ENCODE data around the gene INPP5J.
"Not testable (repeated sequence)": the region's sequence is repeated elsewhere in the genome, so short reads cannot be mapped to it uniquely, and the experiment has no call there.

INPP5J gene

DNA sequence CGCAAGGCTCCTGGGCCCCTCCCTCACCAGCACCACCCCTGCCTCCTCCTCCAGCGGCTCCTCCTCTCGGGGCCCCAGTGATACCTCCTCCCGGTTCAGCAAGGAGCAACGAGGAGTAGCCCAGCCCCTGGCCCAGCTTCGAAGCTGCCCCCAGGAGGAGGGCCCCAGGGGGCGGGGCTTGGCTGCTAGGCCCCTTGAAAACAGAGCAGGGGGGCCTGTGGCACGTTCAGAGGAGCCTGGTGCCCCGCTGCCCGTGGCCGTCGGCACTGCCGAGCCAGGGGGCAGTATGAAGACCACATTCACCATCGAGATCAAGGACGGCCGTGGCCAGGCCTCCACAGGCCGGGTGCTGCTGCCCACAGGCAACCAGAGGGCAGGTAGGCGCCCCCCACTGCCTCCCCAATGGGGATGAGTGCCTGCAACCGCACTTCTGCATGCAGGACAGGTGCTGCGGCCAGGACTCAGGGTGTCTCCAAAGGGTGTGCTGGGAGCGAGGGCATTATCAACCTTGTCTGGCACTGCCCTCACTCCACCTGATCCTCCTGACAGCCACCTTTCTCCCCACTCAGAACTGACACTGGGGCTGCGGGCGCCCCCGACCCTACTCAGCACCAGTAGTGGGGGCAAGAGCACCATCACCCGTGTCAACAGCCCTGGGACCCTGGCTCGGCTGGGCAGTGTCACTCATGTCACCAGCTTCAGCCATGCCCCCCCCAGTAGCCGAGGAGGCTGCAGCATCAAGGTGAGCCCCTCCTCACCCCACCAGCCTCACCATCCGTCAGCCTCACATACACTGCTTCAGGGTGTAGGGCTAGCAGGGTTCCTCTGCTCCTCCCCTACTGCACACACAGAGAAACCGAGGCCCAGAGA lies 31.4 kb upstream of the INPP5J start:
- Mint-ChIP-seq H3K36me3 (ENCODE audit: insufficient read depth) (no peaks in the 10 kb centered on the region), H3K4me1 (no peaks in the 10 kb centered on the region), H3K27ac (ENCODE audit: low read depth) (no peak overlapping the region), H3K4me3 (no peak overlapping the region), H3K27me3 (no peaks in the 10 kb centered on the region), H3K9me3 (no peaks in the 10 kb centered on the region)
- no peak for ATAC-seq (replicated peaks; ENCODE audit: extremely low read depth, poor library complexity, severe bottlenecking)
- DNase-seq (ENCODE audit: low spot score in 2 of 2) = no peak

DNA sequence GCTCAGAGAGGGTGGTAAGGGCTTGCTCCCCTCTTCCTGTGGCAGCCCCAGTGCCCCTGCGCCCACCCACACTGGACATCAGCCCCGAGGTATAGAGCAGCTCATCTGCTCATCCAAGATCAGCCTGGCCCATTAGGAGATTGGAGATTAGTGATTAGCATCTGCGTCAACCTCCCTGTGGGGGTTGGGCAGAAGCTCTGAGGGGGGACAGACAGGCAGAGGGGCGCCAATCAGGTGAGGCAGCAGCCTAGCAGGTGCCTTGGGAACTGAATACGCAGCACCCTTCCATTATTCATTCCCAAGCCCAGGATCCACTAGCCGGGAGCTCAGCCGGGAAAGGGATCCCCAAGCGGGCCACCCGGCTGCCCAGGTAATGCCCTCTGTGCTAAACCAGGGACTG lies 30.6 kb upstream of the INPP5J start:
- Mint-ChIP-seq H3K36me3 (ENCODE audit: insufficient read depth) (no peaks in the 10 kb centered on the region), H3K4me1 (no peaks in the 10 kb centered on the region), H3K27ac (ENCODE audit: low read depth) (no peak overlapping the region), H3K27me3 (no peaks in the 10 kb centered on the region), H3K4me3 (no peak overlapping the region), H3K9me3 (no peaks in the 10 kb centered on the region)
- no peak for DNase-seq (ENCODE audit: low spot score in 2 of 2)
- no peak for ATAC-seq (replicated peaks; ENCODE audit: extremely low read depth, poor library complexity, severe bottlenecking)

DNA sequence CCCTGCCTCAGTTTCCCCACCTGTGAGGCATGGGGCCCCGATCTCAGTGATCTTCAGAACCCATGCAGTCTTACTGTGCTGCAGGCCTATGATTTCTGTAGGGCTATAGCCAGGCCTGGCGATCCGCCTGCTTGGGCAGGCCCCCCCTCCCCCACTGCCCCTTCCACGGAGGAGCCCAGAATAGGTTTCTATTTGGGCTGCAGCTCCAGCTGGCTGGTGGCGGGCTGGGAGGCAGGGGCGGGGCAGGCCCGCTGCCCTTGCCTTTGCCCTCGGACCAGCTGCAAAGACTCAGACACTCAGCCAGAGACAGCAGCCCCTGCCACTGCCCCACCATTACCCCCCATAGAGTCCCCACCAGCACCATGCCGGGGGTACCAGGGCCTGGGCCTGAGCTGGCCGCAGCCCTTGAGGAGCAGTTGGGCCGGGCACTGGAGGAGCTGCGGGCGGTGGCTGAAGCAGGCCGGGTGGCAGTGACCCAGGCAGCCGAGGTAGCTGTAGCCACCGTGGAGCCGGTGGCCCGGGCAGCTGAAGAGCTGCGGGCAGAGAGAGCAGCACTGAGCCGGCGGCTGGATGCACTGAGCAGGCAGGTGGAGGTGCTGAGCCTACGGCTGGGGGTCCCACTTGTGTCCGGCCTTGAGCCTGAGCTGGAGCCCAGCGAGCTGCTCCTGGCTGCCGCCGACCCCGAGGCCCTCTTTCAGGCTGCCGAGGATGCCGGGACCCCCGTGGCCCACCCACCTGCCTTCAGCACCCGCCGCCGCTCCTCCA lies 29.5 kb upstream of the INPP5J start:
- no peak for ATAC-seq (replicated peaks; ENCODE audit: extremely low read depth, poor library complexity, severe bottlenecking)
- H3K27me3 Mint-ChIP-seq = no peaks in the 10 kb centered on the region
- no peaks in the 10 kb centered on the region for H3K4me1 Mint-ChIP-seq
- H3K36me3 Mint-ChIP-seq (ENCODE audit: insufficient read depth) = no peaks in the 10 kb centered on the region
- H3K4me3 Mint-ChIP-seq = no peak overlapping the region
- no peaks in the 10 kb centered on the region for H3K9me3 Mint-ChIP-seq
- no peak for DNase-seq (ENCODE audit: low spot score in 2 of 2)
- no peak overlapping the region for H3K27ac Mint-ChIP-seq (ENCODE audit: low read depth)

DNA sequence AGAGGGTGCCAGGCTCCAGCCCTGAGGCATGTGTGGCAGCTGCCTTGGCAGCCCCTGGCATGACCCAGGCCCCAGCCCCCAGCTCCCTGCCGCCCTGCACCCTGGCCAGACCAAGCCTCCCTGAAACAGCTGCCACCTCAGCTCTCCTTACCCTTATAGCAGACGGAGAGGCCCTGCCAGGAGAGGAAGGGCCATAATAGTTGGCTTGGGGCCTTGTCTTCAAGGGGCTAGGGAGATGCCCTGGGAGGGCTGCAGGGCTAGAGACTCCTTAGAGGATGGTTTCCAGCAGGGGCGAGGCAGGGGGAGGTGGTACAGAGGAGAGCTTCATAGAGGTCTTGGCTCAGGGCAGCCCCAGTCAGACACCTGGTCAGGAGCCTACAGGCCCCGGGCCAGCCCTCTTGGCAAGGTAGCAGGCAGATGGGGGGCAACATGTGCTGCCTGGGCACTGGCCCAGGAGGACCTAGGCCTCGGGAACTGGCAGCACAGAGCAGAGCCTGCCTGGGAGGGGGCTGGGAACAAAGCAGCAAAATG lies 28.7 kb upstream of the INPP5J start:
- DNase-seq (ENCODE audit: low spot score in 2 of 2) (no peak), ATAC-seq (replicated peaks; ENCODE audit: extremely low read depth, poor library complexity, severe bottlenecking) (no peak)
- Mint-ChIP-seq H3K36me3 (ENCODE audit: insufficient read depth) (no peaks in the 10 kb centered on the region), H3K4me3 (no peak overlapping the region), H3K4me1 (no peaks in the 10 kb centered on the region), H3K27ac (ENCODE audit: low read depth) (no peak overlapping the region), H3K9me3 (no peaks in the 10 kb centered on the region), H3K27me3 (no peaks in the 10 kb centered on the region)

DNA sequence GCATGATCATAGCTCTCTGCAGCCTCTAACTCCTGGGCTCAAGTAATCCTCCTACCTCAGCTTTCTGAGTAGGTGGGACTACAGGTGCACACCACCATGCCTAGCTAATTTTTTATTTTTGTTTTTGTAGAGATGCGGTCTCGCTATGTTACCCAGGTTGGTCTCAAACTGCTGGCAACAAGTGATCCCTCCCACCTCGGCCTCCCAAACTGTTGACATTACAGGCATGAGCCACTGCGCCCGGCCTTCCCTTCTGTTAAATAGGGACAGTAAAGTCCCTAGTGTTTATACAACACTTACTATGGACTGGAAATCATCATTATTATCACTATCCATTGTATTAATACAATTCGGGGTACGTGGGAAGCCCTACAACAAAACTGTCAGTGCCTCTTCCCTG lies 28.0 kb upstream of the INPP5J start:
- Mint-ChIP-seq H3K36me3 (ENCODE audit: insufficient read depth) (no peaks in the 10 kb centered on the region), H3K4me3 (no peak overlapping the region), H3K27me3 (no peaks in the 10 kb centered on the region), H3K27ac (ENCODE audit: low read depth) (no peak overlapping the region), H3K4me1 (no peaks in the 10 kb centered on the region), H3K9me3 (no peaks in the 10 kb centered on the region)
- DNase-seq (ENCODE audit: low spot score in 2 of 2) (no peak), ATAC-seq (replicated peaks; ENCODE audit: extremely low read depth, poor library complexity, severe bottlenecking) (no peak)

DNA sequence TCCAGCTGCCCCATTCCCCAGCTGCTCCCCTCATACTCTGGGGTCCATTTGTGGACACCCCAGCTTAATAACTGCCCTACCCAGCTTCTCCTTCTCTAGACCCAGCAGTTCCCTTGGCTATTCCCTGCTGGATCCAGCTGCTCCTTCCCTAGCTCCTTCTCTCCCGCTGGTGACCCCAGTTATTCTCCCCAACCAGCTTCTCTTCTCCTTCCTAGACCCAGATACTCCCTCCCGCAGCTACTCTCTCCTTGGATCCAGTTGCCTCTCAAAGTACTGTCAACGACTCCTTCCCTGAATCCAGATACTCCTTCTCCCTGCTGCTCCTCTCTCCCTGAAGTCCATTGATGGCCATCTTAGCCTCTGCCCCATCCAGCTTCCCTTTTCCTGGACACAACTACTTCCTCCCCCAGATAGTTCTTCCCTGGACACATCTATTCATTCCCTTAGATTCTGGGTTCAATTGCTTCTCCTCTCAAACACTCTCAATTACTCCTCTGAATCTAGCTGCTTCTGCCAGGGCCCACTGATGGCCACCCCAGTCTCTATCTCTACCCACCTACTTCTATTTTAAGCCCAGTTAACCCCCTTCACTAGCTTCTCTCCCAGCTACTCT lies 27.0 kb upstream of the INPP5J start:
- DNase-seq (ENCODE audit: low spot score in 2 of 2) (no peak), ATAC-seq (replicated peaks; ENCODE audit: extremely low read depth, poor library complexity, severe bottlenecking) (no peak)
- Mint-ChIP-seq H3K27me3 (no peaks in the 10 kb centered on the region), H3K36me3 (ENCODE audit: insufficient read depth) (no peaks in the 10 kb centered on the region), H3K9me3 (no peaks in the 10 kb centered on the region), H3K4me3 (no peak overlapping the region), H3K27ac (ENCODE audit: low read depth) (no peak overlapping the region), H3K4me1 (no peaks in the 10 kb centered on the region)

DNA sequence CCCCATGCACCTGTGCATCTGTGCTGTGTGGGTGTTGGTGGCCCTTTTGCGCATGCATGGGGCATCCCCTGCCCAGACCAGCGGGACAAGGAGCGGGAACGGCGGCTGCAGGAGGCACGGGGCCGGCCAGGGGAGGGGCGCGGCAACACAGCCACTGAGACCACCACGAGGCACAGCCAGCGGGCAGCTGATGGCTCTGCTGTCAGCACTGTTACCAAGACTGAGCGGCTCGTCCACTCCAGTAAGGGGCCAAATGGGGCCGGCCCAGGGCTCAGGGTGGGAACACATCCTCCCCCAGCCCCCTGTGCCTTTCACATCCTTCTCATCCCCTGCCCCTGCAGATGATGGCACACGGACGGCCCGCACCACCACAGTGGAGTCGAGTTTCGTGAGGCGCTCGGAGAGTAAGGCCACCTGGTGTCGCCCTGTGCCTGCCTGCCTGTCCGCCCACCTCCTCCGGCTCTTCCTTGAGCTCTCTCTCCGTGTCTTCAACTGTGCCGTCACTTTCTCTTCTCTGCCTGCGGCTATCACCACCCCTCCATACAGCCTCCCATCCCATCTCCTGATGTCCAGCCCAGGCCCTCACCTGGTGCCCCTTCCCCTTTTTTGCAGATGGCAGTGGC lies 26.0 kb upstream of the INPP5J start:
- ATAC-seq (replicated peaks; ENCODE audit: extremely low read depth, poor library complexity, severe bottlenecking) = no peak
- no peak for DNase-seq (ENCODE audit: low spot score in 2 of 2)
- Mint-ChIP-seq H3K27ac (ENCODE audit: low read depth) (no peak overlapping the region), H3K4me3 (no peak overlapping the region), H3K9me3 (no peaks in the 10 kb centered on the region), H3K4me1 (no peaks in the 10 kb centered on the region), H3K36me3 (ENCODE audit: insufficient read depth) (no peaks in the 10 kb centered on the region), H3K27me3 (no peaks in the 10 kb centered on the region)

DNA sequence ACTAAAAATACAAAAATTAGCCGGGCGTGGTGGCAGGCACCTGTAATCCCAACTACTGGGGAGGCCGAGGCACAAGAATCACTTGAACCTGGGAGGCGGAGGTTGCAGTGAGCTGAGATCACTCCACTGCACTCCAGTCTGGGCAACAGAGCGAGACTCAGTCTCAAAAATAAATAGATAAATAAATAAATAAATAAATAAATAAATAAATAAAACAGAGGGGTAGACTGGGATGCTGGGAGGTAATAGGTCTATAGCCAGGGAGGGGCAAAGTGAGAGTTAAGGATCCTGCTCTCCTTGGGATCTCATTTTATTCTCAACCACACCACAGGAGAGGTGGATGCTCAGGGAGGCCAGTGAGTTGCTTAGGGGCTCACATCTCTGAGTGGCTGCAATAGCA lies 25.2 kb upstream of the INPP5J start:
- H3K9me3 Mint-ChIP-seq; DNase-seq (ENCODE audit: low spot score in 2 of 2); H3K36me3 Mint-ChIP-seq (ENCODE audit: insufficient read depth); H3K27ac Mint-ChIP-seq (ENCODE audit: low read depth); ATAC-seq (replicated peaks; ENCODE audit: extremely low read depth, poor library complexity, severe bottlenecking); H3K27me3 Mint-ChIP-seq; H3K4me3 Mint-ChIP-seq; H3K4me1 Mint-ChIP-seq: not testable (repeated sequence)

DNA sequence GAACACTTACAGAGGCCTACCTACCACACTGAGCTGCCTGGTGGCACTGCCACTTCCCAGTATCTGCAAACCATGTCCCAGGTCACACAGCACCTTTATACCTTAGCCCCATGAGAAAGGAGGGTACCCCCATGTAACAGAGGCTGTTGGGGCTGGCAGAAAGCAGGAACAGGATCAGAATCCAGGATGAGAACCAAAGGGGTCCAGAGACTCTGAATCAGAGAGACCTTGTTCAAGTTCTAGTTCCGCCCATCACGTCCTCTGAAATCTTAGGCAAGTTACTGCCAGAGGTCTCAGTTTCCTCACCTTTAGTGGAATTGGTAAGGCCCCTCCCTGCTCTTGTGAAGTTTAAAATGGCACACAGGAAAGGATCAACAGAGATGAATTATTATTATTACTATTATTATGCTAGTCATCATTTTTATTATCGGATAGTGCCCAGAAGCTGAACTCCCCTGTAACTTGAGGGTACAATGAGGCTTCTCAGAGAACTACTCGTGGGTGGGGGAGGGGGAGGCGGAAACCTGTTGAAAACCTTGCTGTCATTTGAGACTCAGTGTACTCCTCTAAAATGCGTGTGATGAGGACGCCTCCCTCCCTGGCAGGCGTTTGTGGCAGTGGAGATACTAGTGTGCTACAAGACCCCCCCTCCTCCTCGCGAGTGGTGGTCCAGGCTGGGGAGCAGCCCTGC lies 24.7 kb upstream of the INPP5J start:
- H3K9me3 Mint-ChIP-seq = no peaks in the 10 kb centered on the region

DNA sequence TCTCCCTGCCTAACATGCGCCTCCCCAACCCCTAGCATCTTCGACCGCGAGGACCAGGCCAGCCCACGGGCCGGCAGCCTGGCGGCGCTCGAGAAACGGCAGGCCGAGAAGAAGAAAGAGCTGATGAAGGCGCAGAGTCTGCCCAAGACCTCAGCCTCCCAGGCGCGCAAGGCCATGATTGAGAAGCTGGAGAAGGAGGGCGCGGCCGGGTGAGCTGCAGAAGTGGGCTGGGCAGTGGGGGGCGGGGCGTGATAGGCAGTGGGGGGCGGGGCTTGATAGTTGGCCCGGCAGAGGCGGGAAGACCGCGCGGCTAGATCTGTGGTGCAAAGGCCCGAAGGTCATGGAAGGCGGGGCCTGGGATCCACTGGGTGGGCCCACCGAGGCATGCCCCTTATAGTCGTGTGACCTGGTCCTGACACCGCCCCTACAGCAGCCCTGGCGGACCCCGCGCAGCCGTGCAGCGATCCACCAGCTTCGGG lies 24.1 kb upstream of the INPP5J start:
- DNase-seq (ENCODE audit: low spot score in 2 of 2) = no peak
- H3K27ac Mint-ChIP-seq (ENCODE audit: low read depth) = no peak overlapping the region
- no peaks in the 10 kb centered on the region for H3K9me3 Mint-ChIP-seq
- H3K27me3 Mint-ChIP-seq = no peaks in the 10 kb centered on the region
- H3K36me3 Mint-ChIP-seq (ENCODE audit: insufficient read depth) = peaks cover 2% of the 10 kb centered on the region
- ATAC-seq (replicated peaks; ENCODE audit: extremely low read depth, poor library complexity, severe bottlenecking) = no peak
- H3K4me3 Mint-ChIP-seq = no peak overlapping the region
- H3K4me1 Mint-ChIP-seq = no peaks in the 10 kb centered on the region

More for the DNA sequence above, 24.7 kb upstream of the INPP5J start:
- DNase-seq (ENCODE audit: low spot score in 2 of 2) (no peak), ATAC-seq (replicated peaks; ENCODE audit: extremely low read depth, poor library complexity, severe bottlenecking) (no peak)
- Mint-ChIP-seq H3K36me3 (ENCODE audit: insufficient read depth) (no peaks in the 10 kb centered on the region), H3K27ac (ENCODE audit: low read depth) (no peak overlapping the region), H3K27me3 (no peaks in the 10 kb centered on the region), H3K4me3 (no peak overlapping the region), H3K4me1 (no peaks in the 10 kb centered on the region)

DNA sequence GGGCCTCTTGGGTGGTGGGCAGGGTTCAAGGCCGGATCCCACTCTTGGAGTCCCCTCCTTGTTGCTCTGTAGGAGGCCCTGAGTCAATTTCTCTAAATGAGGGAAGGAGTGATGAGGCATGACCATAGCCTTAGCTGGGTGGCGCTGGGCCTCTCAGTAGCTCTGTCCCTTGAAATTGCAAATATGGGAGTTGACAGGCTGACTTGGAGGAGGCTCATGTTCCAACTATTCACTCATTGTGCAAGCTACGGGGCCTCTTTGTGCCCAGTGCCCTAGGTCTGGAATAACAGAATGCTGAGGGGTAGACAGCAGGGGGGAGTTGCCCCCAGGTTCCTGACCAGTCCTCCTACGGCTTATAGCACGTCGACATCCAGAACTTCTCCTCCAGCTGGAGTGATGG lies 23.4 kb upstream of the INPP5J start:
- no peak for ATAC-seq (replicated peaks; ENCODE audit: extremely low read depth, poor library complexity, severe bottlenecking)
- H3K36me3 Mint-ChIP-seq (ENCODE audit: insufficient read depth) = peaks cover 2% of the 10 kb centered on the region
- no peaks in the 10 kb centered on the region for H3K27me3 Mint-ChIP-seq
- H3K4me1 Mint-ChIP-seq = no peaks in the 10 kb centered on the region
- DNase-seq (ENCODE audit: low spot score in 2 of 2) = no peak
- no peak overlapping the region for H3K27ac Mint-ChIP-seq (ENCODE audit: low read depth)
- no peak overlapping the region for H3K4me3 Mint-ChIP-seq
- H3K9me3 Mint-ChIP-seq = no peaks in the 10 kb centered on the region
